T follicular helper cell (primary cell): ENCODE measurements around the gene NFKBIE.

Experiments
- DNase-seq: peaks from one replicate; pipeline ENCODE4 v3.0.0-alpha.2; 2020; ENCODE audit warnings: low read depth

The NFKBIE gene

GRCh38 chr6:44257753-44258324 is 7.5 kb downstream of the NFKBIE start:
- DNase-seq = no peak

DNA sequence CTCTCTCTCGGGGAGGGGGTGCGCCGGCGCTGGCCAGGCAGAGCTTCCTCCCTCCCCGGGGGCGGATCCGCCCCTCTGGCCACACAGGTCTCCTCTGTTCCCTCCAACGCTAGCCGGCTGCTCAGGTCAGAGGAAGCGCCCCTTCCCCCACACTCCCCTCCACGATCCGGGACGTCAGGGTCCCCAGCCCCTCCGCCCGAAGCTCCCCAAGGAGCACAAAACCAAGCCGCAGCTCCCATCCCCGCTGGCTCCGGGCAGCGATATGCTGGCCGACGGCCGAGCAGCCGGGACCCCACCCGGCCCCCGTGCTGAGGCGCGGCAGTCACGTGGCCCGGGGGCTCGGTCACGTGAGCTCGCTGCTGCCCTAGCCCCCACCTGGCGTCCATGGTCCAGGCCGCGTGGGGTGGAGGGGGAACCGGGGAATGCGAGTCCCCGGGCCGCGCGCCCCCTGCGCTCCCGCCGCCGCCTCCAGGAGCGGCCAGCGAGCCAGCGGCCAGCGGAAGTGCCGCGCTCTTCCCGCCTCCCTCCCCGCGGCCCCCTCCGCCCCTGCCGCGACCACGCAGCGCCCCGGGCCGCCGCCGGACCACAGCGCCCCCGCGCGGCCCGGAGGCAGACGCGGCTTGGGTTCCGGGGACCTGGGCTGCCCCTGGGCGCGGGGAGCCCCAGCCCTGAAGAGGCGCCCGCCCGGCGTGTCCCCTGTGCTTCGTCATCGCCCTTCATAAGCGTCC is 8.2 kb downstream of the NFKBIE start, which contains the start of gene SLC35B2:
Gene SLC35B2, minus strand, starts transcription at position 504 of the 728 bp plus-strand sequence. Its CDS starts 118 bp downstream, at position 386.
- peak; percentile 48 for DNase-seq

- no peak for DNase-seq
These were observed 8.7 kb downstream of the NFKBIE start for GRCh38 chr6:44256775-44257024.

DNA sequence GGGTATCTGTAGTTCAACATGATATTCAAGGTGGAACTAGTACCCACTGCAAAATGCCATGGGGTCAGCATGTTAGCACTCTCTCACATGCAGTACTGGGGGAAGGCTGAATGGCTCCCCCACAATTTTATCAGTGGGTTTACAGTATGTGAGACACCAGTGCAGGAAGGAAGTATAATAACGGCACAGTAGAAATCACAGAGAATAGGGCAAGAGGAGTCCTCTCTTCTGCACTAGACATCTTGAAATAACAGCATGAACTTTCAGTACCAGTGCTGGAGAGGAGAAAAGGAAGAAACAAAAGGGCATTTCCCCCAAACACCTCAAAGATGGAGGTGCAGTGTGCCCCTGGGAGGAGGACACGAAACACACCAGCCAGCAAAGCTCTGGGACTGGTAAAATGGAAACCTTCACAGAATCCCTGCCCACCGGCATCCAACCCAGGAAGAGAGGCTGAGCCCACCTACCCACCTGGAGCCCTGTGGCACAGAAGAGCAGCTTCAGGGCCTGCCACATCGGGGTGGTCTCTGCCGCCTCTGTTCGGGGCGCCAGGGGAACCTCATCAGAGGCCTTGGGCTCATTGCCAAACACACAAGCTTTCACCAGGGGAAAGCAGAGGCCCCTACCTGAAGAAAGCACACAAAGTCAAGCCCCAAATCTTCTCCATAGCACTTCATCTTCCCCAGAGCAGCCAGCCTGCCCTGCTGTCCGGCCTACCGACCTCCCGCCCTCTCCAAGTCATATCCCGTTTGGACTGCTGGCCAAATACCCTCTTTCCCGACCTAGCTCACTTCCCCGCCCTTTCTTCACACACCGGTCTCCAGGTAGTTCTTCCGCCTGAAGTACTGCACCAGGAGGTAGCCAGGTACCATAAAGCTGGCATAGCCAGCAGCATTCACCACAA is 9.2 kb downstream of the NFKBIE start:
- no peak for DNase-seq

DNA sequence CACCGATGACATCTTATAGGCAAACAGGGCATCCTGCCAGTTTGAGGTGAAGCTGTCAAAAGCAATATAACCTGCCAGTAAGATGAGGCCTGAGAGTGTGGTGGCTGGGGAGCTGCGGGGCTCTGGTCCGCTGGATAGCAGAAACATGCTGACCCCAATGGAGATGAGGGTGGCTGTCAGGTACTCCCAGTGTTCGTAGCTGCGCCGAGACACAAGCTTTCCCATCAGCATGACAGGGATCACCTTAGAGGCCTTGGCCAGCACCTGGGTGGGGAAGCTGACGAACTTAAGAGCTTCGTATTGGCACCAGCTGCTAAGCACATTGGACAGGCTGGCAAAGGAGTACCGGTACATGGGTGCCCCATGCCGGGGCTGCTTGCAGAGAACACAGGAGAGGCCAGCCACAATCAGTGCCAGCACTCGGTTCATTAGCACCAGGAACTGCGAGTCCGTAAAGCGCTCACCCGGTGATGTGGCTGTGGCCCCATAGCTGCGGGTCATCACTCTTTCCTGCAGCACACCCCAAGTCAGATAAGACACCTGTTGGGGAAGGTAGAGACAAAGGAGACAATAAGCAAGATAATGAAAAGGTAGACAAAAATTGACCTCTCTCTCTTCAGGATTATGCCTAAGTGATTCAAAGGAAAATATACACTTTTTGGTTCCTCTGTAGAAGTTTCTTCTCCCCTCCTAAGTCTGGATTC is 10.1 kb downstream of the NFKBIE start:
- DNase-seq = no peak

DNA sequence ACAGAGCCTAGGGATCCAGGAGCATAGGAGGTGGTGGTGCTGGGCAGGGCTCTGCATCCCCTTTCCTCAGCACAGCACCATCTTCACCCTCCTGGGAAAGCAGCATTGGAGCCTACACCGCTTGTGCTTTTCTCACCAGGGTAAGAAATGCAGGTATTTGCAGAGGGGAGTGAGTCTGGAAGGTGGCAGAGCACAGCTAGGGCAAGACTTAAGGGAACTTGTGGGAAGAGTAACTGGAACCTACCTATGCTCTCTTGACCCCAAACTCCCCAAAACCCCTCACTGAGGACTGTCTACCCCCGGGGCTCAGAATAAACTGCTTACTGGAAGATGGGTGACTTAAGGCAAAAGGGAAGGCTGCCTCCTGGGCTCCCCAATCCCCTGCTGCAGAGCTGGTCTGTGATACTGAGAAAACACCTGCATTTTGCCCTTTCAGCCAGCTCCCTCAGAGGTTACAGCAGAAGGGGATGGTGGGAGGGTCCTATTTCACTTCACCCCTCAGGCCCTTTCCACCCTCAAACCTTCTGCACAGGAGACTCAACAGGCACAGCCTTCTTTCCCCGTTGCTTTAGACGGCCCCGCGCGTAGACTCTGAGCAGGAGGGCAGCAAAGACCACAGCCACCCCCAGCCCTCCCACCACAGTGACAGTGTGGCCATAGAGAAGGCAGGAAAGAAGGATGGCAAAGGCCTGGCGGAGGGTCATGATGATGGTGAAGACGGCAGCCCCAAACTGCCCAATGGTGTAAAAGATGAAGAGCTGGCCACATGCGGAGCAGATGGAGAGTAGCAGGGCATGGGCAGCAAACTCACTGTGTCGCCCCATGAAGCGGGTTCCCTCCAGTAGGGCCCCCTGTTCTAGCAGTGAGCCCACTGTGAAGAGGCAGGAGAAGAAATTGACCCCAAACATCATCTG is 10.9 kb downstream of the NFKBIE start:
- no peak for DNase-seq

GRCh38 chr6:44253307-44254101 is 11.8 kb downstream of the NFKBIE start:
- DNase-seq = peak; percentile 58

DNA sequence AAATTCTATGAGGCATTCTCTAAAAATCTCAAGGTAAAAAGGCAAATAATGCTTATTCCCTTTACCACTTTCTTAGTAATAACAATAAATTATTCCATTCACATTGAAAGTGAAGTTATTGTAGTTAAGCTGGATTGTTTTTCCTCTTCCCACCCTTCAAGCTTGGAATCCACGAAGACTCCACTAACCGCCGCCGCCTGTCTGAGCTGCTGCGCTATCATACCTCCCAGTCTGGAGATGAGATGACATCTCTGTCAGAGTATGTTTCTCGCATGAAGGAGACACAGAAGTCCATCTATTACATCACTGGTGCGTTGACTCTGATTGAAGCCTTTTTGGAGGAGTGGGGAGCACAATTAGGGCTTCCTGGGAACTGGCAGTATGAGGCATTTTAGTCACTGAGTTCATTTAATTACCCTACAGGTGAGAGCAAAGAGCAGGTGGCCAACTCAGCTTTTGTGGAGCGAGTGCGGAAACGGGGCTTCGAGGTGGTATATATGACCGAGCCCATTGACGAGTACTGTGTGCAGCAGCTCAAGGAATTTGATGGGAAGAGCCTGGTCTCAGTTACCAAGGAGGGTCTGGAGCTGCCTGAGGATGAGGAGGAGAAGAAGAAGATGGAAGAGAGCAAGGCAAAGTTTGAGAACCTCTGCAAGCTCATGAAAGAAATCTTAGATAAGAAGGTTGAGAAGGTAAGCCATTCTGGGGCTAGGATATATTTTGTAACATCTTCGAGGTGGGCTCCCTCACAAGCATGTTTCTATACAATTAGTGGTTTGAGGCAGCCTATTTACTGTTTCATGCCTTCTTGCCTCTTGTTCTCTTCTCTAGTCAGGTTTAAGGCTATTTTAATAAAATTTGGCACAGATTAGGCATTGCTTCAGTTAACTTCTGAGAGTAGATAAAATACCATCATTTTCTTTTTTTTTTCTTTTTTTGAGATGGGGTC is 13.5 kb downstream of the NFKBIE start:
- no peak for DNase-seq

- no peak for DNase-seq
These were observed 14.6 kb downstream of the NFKBIE start for GRCh38 chr6:44250718-44251123.

GRCh38 chr6:44250067-44250717 is 15.2 kb downstream of the NFKBIE start:
- no peak for DNase-seq

DNA sequence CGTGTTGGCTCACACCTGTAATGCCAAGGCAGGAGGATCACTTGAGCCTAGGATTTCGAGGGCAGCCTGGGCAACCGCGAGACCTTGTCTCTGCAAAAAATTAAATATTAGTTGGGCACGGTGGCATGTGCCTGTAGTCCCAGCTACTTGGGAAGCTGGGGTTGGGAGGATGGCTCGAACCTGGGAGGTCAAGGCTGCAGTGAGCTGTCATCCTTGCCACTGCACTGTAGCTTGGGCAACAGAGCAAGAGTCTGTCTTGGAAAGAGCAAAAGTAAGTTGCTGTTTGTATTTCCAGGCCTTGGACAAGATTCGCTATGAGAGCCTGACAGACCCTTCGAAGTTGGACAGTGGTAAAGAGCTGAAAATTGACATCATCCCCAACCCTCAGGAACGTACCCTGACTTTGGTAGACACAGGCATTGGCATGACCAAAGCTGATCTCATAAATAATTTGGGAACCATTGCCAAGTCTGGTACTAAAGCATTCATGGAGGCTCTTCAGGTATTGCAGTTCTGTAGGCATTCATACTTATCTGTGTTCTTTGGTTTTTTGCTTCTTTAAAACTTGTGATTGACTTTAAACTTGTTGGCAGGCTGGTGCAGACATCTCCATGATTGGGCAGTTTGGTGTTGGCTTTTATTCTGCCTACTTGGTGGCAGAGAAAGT is 16.1 kb downstream of the NFKBIE start:
- DNase-seq = no peak

GRCh38 chr6:44248579-44248978 is 16.8 kb downstream of the NFKBIE start:
- DNase-seq = no peak

- peak; percentile 83 for DNase-seq
These were observed 17.7 kb downstream of the NFKBIE start for GRCh38 chr6:44247338-44248302.

DNA sequence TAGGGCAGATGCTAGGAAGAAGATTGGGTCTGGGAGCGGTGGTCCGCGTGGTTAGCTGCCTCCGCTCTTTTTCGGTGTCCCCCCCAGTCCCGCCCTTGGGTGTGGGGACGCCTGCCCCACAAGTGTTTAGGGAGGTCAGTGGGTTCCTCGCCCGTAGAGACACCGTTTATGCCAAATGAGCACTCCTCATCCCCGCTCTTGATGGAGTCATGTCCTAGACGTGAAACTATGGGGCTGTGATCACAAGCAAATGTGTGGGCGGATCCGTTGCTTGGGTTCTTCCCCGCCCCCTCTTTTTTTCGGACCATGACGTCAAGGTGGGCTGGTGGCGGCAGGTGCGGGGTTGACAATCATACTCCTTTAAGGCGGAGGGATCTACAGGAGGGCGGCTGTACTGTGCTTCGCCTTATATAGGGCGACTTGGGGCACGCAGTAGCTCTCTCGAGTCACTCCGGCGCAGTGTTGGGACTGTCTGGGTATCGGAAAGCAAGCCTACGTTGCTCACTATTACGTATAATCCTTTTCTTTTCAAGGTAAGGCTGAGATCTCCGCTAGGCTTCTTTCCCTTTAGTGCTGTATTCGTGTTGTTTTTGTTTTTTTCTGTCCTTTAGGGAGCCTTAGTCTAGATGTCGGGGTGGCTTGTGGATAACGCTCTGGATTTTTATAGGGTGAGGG is 18.6 kb downstream of the NFKBIE start, which contains the start of gene HSP90AB1:
Gene HSP90AB1, plus strand, starts transcription at position 439 of the 675 bp plus-strand sequence. CDS start 1,529 bp downstream, outside the sequence.
- peak; percentile 97 for DNase-seq

DNA sequence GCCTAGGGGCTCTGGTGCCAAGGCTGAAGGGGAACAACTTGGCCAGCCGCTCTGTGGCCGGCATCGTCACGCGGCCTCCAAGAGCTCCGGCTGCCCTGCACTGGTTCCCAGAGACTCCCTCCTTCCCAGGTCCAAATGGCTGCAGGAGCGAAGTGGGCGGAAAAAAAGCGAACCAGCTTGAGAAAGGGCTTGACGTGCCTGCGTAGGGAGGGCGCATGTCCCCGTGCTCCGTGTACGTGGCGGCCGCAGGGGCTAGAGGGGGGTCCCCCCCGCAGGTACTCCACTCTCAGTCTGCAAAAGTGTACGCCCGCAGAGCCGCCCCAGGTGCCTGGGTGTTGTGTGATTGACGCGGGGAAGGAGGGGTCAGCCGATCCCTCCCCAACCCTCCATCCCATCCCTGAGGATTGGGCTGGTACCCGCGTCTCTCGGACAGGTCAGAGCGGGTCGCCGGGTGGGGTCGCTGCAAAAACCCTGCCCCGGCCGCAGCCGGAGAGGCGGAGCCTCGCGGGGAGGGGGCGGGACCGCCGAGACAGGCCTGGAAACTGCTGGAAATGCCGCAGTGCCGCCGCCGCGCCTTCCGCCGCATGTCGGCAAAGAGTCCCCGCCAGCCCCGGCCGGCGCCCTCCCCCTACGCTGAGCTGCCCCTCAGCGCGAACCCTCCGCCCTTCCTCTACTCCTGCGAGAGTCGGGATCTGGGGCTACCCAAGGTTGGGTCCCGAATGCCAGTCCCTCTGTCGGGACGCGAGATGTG is 19.3 kb downstream of the NFKBIE start:
- peak; percentile 70 for DNase-seq
